Left renal cortex interstitium (tissue), 4 donors: Measurements from ENCODE around the gene TLR4. TPM values are rescaled to one million over a fixed set of nuclear protein-coding genes. Genes with fewer than 3 reads are reported as not detected.

ENCODE experiments used
- DNase-seq, 4 donors: peaks; one replicate each; pipeline ENCODE4 v3.0.0-alpha.2; 2013; ENCODE audit warnings: low read depth in 4 of 4, low spot score in 2 of 4, missing footprints in 1 of 4
- polyA plus RNA-seq, 4 donors: library from polyadenylated mRNA; unstranded; fragments of 120-200 nt; gene quantifications; one replicate each; pipeline ENCODE4 v1.2.1, GENCODE V29; 2013; ENCODE audit not compliant: insufficient read length in 4 of 4

Gene TLR4
- polyA plus RNA-seq, 4 donors, result 6.8 to 10.7 (median 7.8) TPM

- DNase-seq, result no peak
Observed at GRCh38 chr9:117742131-117742530, 37.9 kb downstream of the TLR4 start.

DNA sequence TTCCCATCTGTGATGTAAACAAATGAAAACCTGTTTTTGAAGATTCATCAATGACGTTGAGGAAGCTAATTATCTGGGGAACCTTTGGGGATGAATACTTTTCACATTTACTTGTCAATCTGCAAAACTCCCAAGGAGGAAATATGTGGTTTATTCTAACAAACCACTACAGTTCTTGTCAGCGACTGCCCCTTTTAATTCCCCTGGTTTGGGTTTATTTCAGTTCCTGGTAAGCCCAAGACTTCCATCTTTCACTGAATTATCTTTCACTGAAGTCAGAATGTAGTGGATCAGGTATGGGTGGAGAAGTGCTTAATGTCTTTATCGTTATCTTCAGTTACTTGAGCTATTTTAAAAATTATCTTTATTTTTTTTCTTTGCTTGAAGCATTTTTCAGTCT, 40.2 kb downstream of the TLR4 start:
- no peak for DNase-seq

DNA sequence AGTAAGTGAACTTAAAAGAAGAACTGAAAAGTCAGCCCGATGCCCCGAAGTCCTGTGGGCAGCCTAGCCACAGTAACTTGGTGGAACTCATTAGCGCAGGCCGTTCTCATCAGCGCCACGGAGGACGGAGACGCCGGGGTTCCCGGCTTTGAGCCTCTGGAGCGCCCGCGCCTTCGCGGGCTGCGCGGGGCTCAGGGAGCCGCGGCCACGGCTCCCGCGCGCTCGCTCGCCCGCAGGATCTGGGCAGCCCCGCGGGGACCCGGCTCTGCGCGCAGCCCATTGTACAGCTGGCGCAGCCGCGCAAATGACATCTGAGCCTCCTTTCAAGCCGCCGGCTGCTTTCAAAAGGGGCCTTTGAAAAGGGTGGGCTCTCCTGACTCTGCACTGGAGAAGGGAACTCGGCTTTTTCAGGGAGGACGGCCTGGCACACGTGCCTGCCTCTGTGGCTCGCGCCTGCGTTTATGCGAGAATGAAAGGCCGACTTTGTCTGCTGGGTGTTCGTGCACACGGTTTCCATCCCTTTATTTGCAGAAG, 40.7 kb downstream of the TLR4 start:
- no peak for DNase-seq

DNA sequence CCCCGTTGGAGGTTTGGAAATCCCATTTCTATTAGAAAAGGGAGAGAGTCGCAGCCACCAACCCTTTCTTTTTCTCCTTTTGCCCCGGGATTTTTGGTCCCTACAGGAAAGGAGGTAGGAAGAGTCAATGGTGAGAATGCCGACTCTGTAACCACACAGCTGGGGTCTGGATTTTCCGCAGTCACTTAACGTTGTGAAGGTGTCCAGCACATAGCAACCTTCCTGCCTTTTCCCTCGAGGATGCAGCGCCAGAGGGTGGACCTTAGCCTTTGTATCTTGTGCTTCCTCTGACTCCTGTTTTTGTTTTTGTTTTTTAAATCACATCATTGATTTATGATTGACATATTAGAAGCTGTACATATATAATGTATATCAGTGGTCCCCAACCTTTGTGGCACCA, 41.4 kb downstream of the TLR4 start:
- DNase-seq, result no peak

GRCh38 chr9:117746263-117746662, 42.1 kb downstream of the TLR4 start:
- no peak for DNase-seq

- DNase-seq, result no peak
Observed at GRCh38 chr9:117747386-117747970, 43.3 kb downstream of the TLR4 start.

- DNase-seq, result no peak
Observed at GRCh38 chr9:117750401-117750800, 46.2 kb downstream of the TLR4 start.

DNA sequence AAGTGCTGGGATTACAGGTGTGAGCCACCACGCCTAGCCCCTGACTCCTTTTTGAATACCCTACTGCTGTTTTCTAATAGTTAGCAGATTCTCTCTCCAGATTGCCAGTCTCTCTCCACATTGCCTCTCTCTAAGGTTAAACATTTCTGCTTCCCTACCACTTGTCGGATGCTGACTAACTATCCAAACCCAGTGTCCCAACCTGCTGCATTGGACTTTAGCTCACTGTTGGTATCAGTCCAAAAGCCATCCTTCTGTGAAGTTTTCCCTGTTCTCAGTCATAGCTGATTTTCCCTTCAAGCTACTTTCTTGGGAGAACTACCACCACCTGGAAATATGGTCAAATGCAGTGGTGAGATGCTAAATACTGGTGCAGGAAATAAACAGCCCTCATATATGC, 48.7 kb downstream of the TLR4 start:
- no peak for DNase-seq

DNA sequence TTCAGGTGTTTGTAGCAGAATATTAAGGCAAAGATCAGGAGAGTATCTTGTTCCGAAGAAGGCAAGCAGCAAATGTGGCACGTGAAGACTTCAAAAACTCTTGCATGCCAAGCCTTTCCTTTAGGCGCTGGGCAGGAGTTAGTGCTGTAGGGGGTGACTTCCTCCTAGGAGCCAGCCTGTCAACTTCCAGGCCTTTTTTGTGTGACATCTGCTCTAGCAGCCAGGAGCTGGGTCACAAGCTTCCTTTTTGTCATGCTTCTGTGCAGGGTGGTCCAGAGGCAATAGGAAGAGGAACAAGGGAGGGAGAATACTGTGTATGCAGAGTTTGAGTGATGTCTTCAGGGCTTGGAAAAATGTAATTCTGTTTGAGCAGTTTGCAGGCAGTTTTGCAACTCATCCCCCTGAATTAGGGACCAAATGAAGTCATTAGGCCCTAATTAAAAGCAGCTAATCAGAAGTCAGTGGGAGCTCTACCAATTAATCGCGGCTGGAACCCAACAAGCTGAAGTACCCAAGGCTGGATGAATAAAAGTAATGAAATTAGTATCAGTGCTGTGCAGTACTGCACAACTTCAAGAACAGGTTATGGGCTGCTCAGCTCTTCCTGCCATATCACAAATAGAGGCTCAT, 53.5 kb downstream of the TLR4 start:
- DNase-seq, result no peak

- no peak for DNase-seq
Observed at GRCh38 chr9:117763314-117763713, 59.1 kb downstream of the TLR4 start.

DNA sequence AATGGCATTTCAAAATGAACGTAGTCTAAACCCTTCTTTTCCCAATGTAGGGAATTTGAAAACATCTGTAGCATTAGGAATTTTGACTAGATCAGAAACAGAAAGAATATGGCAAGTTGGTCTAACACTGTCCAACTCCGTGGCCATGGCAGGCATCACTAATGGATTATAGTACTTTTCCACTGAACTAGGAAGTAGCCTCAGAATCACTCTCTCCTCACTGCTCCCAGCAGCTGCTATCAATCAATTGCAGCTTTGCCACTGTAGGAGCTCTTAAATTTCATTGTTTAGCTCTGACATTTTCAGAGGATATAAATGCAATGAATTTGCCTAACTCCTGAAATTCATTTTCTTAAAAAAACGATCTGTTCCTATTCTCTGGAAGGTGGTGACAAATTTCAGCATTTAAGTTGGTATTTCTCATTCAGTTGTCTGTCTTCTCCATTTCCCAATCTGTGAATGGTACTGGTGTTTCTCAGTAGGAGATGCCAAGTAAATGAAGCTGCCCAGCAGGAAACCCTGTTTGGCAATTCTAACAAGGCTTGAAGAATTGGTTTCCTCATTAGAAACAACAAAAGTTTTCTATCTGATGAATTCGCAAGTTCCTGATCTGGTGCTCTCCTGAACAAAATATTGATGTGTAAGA, 64.7 kb downstream of the TLR4 start:
- DNase-seq, result no peak

DNA sequence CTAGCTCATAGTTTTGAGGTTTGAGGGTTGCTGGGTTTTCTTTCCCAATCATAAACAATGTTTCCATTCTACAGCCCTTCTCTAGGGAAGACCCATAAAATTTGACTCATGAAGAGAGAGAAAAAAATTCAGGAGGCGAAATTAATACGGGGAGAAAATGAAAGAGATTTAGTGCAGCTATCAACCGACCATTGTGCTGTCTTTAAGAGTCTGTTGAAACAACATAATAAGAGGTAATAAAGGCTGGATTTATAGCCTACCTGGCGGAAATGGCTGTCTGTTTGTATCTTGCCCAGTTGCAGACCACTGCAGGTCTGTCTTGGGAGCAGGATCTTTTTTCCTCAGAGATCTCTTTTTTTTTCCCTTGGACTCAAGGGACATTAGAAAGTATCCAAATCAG, 66.9 kb downstream of the TLR4 start:
- peak in 2 of 4 donors; percentile 26 to 36 for DNase-seq

- DNase-seq, result no peak
Observed at GRCh38 chr9:117772960-117773359, 68.8 kb downstream of the TLR4 start.
